ENCODE results near the gene SOST. TPM values are rescaled to one million over a fixed set of nuclear protein-coding genes. Genes with fewer than 3 reads are reported as not detected.

The SOST gene
- total and polyA plus RNA-seq, 12 donors = 0.03 to 0.14 TPM; not detected in 10

DNA sequence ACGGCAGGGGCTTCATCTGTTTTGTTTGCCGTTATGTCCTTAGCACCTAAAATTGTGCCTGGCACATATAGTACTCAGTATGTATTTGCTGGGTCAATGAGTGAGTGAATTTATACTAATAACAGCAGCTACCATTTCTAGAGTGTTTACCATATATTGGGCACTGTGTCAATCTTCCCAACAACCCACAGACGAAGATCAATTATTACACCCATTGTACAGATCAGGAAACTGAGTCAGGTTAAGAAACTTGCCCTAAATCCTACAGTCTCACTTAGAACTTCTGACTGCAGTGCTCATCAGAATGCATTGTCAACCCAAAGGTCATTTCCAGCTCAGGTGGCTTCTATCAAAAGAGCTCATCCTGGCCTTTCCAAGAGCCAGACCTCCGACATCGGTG, 52.4 kb downstream of the SOST start:
- no peak for ATAC-seq
- Histone ChIP-seq H3K27me3 (peaks cover 0 to 15% (median 0%) of the 10 kb centered on the region in 7 donors), H3K9me3 (no peaks in the 10 kb centered on the region), H3K4me1 (peaks cover 0 to 4% (median 0%) of the 10 kb centered on the region in 9 donors), H3K36me3 (no peaks in the 10 kb centered on the region), H3K27ac (no peak overlapping the region), H3K4me3 (no peak overlapping the region)
- WGBS, 2 donors = 83 to 89% methylated on average over 5 of the region's 5 CpGs
- TF ChIP-seq, protein P1, sequence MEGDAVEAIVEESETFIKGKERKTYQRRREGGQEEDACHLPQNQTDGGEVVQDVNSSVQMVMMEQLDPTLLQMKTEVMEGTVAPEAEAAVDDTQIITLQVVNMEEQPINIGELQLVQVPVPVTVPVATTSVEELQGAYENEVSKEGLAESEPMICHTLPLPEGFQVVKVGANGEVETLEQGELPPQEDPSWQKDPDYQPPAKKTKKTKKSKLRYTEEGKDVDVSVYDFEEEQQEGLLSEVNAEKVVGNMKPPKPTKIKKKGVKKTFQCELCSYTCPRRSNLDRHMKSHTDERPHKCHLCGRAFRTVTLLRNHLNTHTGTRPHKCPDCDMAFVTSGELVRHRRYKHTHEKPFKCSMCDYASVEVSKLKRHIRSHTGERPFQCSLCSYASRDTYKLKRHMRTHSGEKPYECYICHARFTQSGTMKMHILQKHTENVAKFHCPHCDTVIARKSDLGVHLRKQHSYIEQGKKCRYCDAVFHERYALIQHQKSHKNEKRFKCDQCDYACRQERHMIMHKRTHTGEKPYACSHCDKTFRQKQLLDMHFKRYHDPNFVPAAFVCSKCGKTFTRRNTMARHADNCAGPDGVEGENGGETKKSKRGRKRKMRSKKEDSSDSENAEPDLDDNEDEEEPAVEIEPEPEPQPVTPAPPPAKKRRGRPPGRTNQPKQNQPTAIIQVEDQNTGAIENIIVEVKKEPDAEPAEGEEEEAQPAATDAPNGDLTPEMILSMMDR (IDR thresholded peaks at IDR 0.05) = no peak
- DNase-seq = no peak
- intact Hi-C loops (cut with DNase I) = no loop called here

Other genes with a start within 250 kb of the SOST start
- gene ETV4, start 212.5 kb downstream of the SOST start, total RNA-seq = 1 to 10 TPM in 3 of 10 donors, under 1 TPM in 6, not detected in 1; 0.40 to 1.6 (median 0.76) TPM
- gene ETV4, start 212.5 kb downstream of the SOST start, polyA plus RNA-seq = 1 to 10 TPM in 1 of 2 donors, under 1 TPM in 1; 0.59 to 2.8 TPM
- 10 to 100 TPM in 8 of 10 donors, 1 to 10 TPM in 2; 6.4 to 20.7 (median 12.3) TPM for gene MEOX1, start 96.9 kb downstream of the SOST start, total RNA-seq
- 10 to 100 TPM; 17.0 to 25.3 TPM for gene MEOX1, start 96.9 kb downstream of the SOST start, polyA plus RNA-seq
- 100 to 1,000 TPM; 222 to 359 (median 297) TPM for gene DUSP3, start 20.2 kb upstream of the SOST start, total RNA-seq
- 100 to 1,000 TPM; 119 to 371 TPM for gene DUSP3, start 20.2 kb upstream of the SOST start, polyA plus RNA-seq
- gene CFAP97D1, start 21.6 kb upstream of the SOST start, total RNA-seq = under 1 TPM in 3 of 10 donors, not detected in 7; 0.07 to 0.09 (median 0.09) TPM
- gene CFAP97D1, start 21.6 kb upstream of the SOST start, polyA plus RNA-seq = not detected
- gene MPP3, start 74.4 kb upstream of the SOST start, total RNA-seq = 10 to 100 TPM; 16.6 to 84.2 (median 26.6) TPM
- gene MPP3, start 74.4 kb upstream of the SOST start, polyA plus RNA-seq = 10 to 100 TPM; 41.0 to 90.1 TPM
- gene CD300LG, start 88.4 kb upstream of the SOST start, total RNA-seq = 10 to 100 TPM in 7 of 10 donors, 1 to 10 TPM in 3; 3.8 to 70.9 (median 12.7) TPM
- 10 to 100 TPM; 30.0 to 34.3 TPM for gene CD300LG, start 88.4 kb upstream of the SOST start, polyA plus RNA-seq
- gene MPP2, start 148.7 kb upstream of the SOST start, total RNA-seq = 10 to 100 TPM in 8 of 10 donors, 1 to 10 TPM in 2; 9.1 to 20.7 (median 14.1) TPM
- 1 to 10 TPM; 5.0 to 5.4 TPM for gene MPP2, start 148.7 kb upstream of the SOST start, polyA plus RNA-seq
- not detected for gene PPY, start 183.7 kb upstream of the SOST start, total RNA-seq
- gene PPY, start 183.7 kb upstream of the SOST start, polyA plus RNA-seq = not detected
- gene PYY, start 195.1 kb upstream of the SOST start, total RNA-seq = not detected
- under 1 TPM in 1 of 2 donors, not detected in 1; 0.06 TPM for gene PYY, start 195.1 kb upstream of the SOST start, polyA plus RNA-seq
- gene NAGS, start 245.8 kb upstream of the SOST start, total RNA-seq = under 1 TPM; 0.30 to 0.86 (median 0.53) TPM
- under 1 TPM; 0.37 to 0.86 TPM for gene NAGS, start 245.8 kb upstream of the SOST start, polyA plus RNA-seq